BJ (cell line): Measurements from ENCODE around the gene SCAMP3. TPM values are rescaled to one million over a fixed set of nuclear protein-coding genes. Genes with fewer than 3 reads are reported as not detected.
"Not testable (repeated sequence)": the region's sequence is repeated elsewhere in the genome, so short reads cannot be mapped to it uniquely, and the experiment has no call there.

Experiments
- CTCF ChIA-PET: fragments of 350-600 bp; formaldehyde crosslinking; extraction: SDS; loops from one replicate; lab custom pipeline; 2021; ENCODE audit warnings: antibody characterized with exemption, inconsistent platforms; lab: Yijun Ruan, JAX
- POLR2A ChIA-PET: fragments of 300-600 bp; sonication (Branson Sonifier 250); formaldehyde crosslinking; extraction: SDS; loops from one replicate; lab custom pipeline; 2021; ENCODE audit warnings: antibody characterized with exemption; lab: Charles Lee
- DNase-seq: peaks from one replicate; pipeline ENCODE4 v3.0.0-alpha.2; 2011; ENCODE audit warnings: low read depth
- H3K27me3 ChIP-seq: 2 replicates; pipeline ENCODE4 v1.6.0; 2011; ENCODE audit warnings: low read length; ENCODE audit not compliant: control insufficient read depth, insufficient read depth
- H3K36me3 ChIP-seq: 2 replicates; pipeline ENCODE4 v1.5.1; 2011; ENCODE audit warnings: low read length; ENCODE audit not compliant: control insufficient read depth, insufficient read depth
- H3K4me3 ChIP-seq: 2 replicates; pipeline ENCODE4 v1.5.1; 2011; ENCODE audit warnings: low read depth, mild to moderate bottlenecking, control low read depth, low read length
- CTCF ChIP-seq: IDR thresholded peaks from 2 replicates; pipeline ENCODE4 v1.5.1; 2011; ENCODE audit warnings: low read depth, mild to moderate bottlenecking, control low read depth, inconsistent platforms, low read length, moderate library complexity; ENCODE audit not compliant: insufficient read depth
- polyA plus RNA-seq: library from polyadenylated mRNA; depleted of rRNA; stranded (reverse); fragments of >200 nt; gene quantifications from 2 replicates; pipeline ENCODE4 v1.2.3, GENCODE V29; 2011

Gene SCAMP3
- polyA plus RNA-seq, 1 experiment, result 193 TPM

GRCh38 chr1:155293086-155293749 is 31.1 kb upstream of the SCAMP3 start:
- no peak for TF ChIP-seq CTCF
- CTCF ChIA-PET, result interaction anchor here (0.7 to 1.3 kb wide), 5 partner anchors 13 to 28 kb away, joined by 3 to 6 read pairs (median 3); partner anchors contain the start of genes CLK2 and HCN3
- Histone ChIP-seq H3K36me3 (no peaks in the 10 kb centered on the region), H3K27me3 (peaks cover 37% of the 10 kb centered on the region), H3K4me3 (no peak overlapping the region)
- DNase-seq, result no peak
- POLR2A ChIA-PET, result no interaction called here

- CTCF ChIA-PET, DNase-seq, H3K4me3 ChIP-seq, POLR2A ChIA-PET, H3K36me3 ChIP-seq: not testable (repeated sequence)
- peaks cover 27% of the 10 kb centered on the region for H3K27me3 ChIP-seq
Measured at GRCh38 chr1:155291006-155291405, 28.8 kb upstream of the SCAMP3 start.

GRCh38 chr1:155287987-155288543 is 25.9 kb upstream of the SCAMP3 start:
- Histone ChIP-seq H3K36me3 (no peaks in the 10 kb centered on the region), H3K4me3 (no peak overlapping the region), H3K27me3 (peaks cover 5% of the 10 kb centered on the region; the same call in 1 of the 2 replicates)
- CTCF ChIA-PET, result no interaction called here
- POLR2A ChIA-PET, result no interaction called here
- DNase-seq, result no peak
- no peak for TF ChIP-seq CTCF

GRCh38 chr1:155286544-155286943 is 24.4 kb upstream of the SCAMP3 start:
- POLR2A ChIA-PET, result no interaction called here
- no peaks in the 10 kb centered on the region; the same call in 1 of the 2 replicates for H3K36me3 ChIP-seq
- no peak for DNase-seq
- H3K27me3 ChIP-seq, result peaks cover 2% of the 10 kb centered on the region; the same call in 1 of the 2 replicates
- CTCF ChIA-PET, result interaction anchor here (0.6 to 1.5 kb wide), 2 partner anchors 29 to 36 kb away, joined by 3 to 4 read pairs; no protein-coding TSS in a partner anchor
- TF ChIP-seq CTCF, result no peak
- no peak overlapping the region for H3K4me3 ChIP-seq

GRCh38 chr1:155285631-155286044 is 23.5 kb upstream of the SCAMP3 start:
- H3K36me3 ChIP-seq, result no peaks in the 10 kb centered on the region; the same call in 1 of the 2 replicates
- ChIA-PET CTCF (interaction anchor here (0.6 to 1.5 kb wide), 2 partner anchors 35 to 1125 kb away, joined by 3 to 4 read pairs; no protein-coding TSS in a partner anchor), POLR2A (no interaction called here)

More at GRCh38 chr1:155285631-155286044, 23.5 kb upstream of the SCAMP3 start:
- TF ChIP-seq CTCF, result no peak
- H3K4me3 ChIP-seq, result no peak overlapping the region
- no peaks in the 10 kb centered on the region for H3K27me3 ChIP-seq
- no peak for DNase-seq
